Stimulated activated CD4-positive, alpha-beta T cell treated with anti-CD3 and anti-CD28 coated beads, Interleukin-12 subunit alpha, Interleukin-12 subunit beta, amount 100 ng/mL, for 24 hours (primary cell): ENCODE measurements around the gene IL1RAPL1.

Experiments
- DNase-seq, 2 experiments: peaks; one replicate each; pipeline ENCODE4 v3.0.0-alpha.2; 2020; ENCODE audit warnings: low read depth in 2 of 2

IL1RAPL1 gene

GRCh38 chrX:29775890-29776289 lies 1188.6 kb downstream of the IL1RAPL1 start:
- DNase-seq: no peak

- DNase-seq: no peak
These were observed 1200.4 kb downstream of the IL1RAPL1 start for GRCh38 chrX:29787656-29788055.

GRCh38 chrX:29788991-29789699 lies 1201.9 kb downstream of the IL1RAPL1 start:
- DNase-seq: no peak

GRCh38 chrX:29792335-29792734 lies 1205.1 kb downstream of the IL1RAPL1 start:
- no peak for DNase-seq

- no peak for DNase-seq
These were observed 1209.9 kb downstream of the IL1RAPL1 start for GRCh38 chrX:29797156-29797555.

- no peak for DNase-seq
These were observed 1211.2 kb downstream of the IL1RAPL1 start for GRCh38 chrX:29798469-29798868.

GRCh38 chrX:29813174-29813573 lies 1225.9 kb downstream of the IL1RAPL1 start:
- no peak for DNase-seq

GRCh38 chrX:29824176-29824906 lies 1237.1 kb downstream of the IL1RAPL1 start:
- DNase-seq: no peak

- no peak for DNase-seq
These were observed 1239.5 kb downstream of the IL1RAPL1 start for GRCh38 chrX:29826742-29827141.

- no peak for DNase-seq
These were observed 1247.1 kb downstream of the IL1RAPL1 start for GRCh38 chrX:29834311-29834710.

GRCh38 chrX:29834764-29835163 lies 1247.5 kb downstream of the IL1RAPL1 start:
- DNase-seq: no peak

GRCh38 chrX:29841750-29842149 lies 1254.5 kb downstream of the IL1RAPL1 start:
- no peak for DNase-seq

- DNase-seq: no peak
These were observed 1255.3 kb downstream of the IL1RAPL1 start for GRCh38 chrX:29842552-29842951.

GRCh38 chrX:29851857-29852605 lies 1264.8 kb downstream of the IL1RAPL1 start:
- no peak for DNase-seq

- DNase-seq: no peak
These were observed 1265.5 kb downstream of the IL1RAPL1 start for GRCh38 chrX:29852767-29853166.

- DNase-seq: no peak
These were observed 1271.5 kb downstream of the IL1RAPL1 start for GRCh38 chrX:29858714-29859113.

GRCh38 chrX:29862126-29862677 lies 1275.0 kb downstream of the IL1RAPL1 start:
- no peak for DNase-seq

GRCh38 chrX:29867971-29868370 lies 1280.7 kb downstream of the IL1RAPL1 start:
- no peak for DNase-seq

GRCh38 chrX:29869837-29870236 lies 1282.6 kb downstream of the IL1RAPL1 start:
- no peak for DNase-seq

- no peak for DNase-seq
These were observed 1283.4 kb downstream of the IL1RAPL1 start for GRCh38 chrX:29870608-29871007.

- no peak for DNase-seq
These were observed 1285.6 kb downstream of the IL1RAPL1 start for GRCh38 chrX:29872831-29873230.

GRCh38 chrX:29876733-29877132 lies 1289.5 kb downstream of the IL1RAPL1 start:
- no peak for DNase-seq
